MM.1S (cell line): ENCODE results near the gene RALA.

ENCODE experiments used
- DNase-seq: peaks from one replicate; pipeline ENCODE4 v3.0.0-alpha.2; 2015
- H2AFZ ChIP-seq: fragments of 300-600 bp; sonication (generic); 2 replicates; pipeline ENCODE4 v1.6.0; 2016; ENCODE audit warnings: antibody characterized with exemption, low read length
- H3F3A ChIP-seq: fragments of 300-600 bp; sonication (generic); 2 replicates; pipeline ENCODE4 v1.6.1; 2016; ENCODE audit warnings: mild to moderate bottlenecking, antibody characterized with exemption, low read length, moderate library complexity, mixed read lengths; ENCODE audit not compliant: insufficient read depth
- H3K27ac ChIP-seq: fragments of 300-600 bp; sonication (generic); 2 replicates; pipeline ENCODE4 v1.5.1; 2016; ENCODE audit warnings: mild to moderate bottlenecking, low read length
- H3K27me3 ChIP-seq: fragments of 300-600 bp; sonication (generic); replicated peaks from 2 replicates; pipeline ENCODE4 v1.6.0; 2016; ENCODE audit warnings: low read length; ENCODE audit not compliant: insufficient read depth
- H3K36me3 ChIP-seq: fragments of 300-600 bp; sonication (generic); replicated peaks from 2 replicates; pipeline ENCODE4 v1.6.1; 2016; ENCODE audit warnings: mild to moderate bottlenecking, low read length, mixed read lengths; ENCODE audit not compliant: insufficient read depth
- H3K4me1 ChIP-seq: fragments of 300-600 bp; sonication (generic); 2 replicates; pipeline ENCODE4 v1.6.1; 2016; ENCODE audit warnings: low read length, mixed read lengths
- H3K4me2 ChIP-seq: fragments of 300-600 bp; sonication (generic); 2 replicates; pipeline ENCODE4 v1.6.0; 2016; ENCODE audit warnings: low read depth, low read length
- H3K4me3 ChIP-seq: fragments of 300-600 bp; sonication (generic); 2 replicates; pipeline ENCODE4 v1.5.1; 2016; ENCODE audit warnings: low read length, mixed read lengths
- H3K79me2 ChIP-seq: fragments of 300-600 bp; sonication (generic); 2 replicates; pipeline ENCODE4 v1.6.1; 2016; ENCODE audit warnings: mixed run types, low read length, mixed read lengths
- H3K9ac ChIP-seq: fragments of 300-600 bp; sonication (generic); 2 replicates; pipeline ENCODE4 v1.6.1; 2016; ENCODE audit warnings: low read length, mixed read lengths
- H3K9me2 ChIP-seq: fragments of 300-600 bp; sonication (generic); replicated peaks from 2 replicates; pipeline ENCODE4 v1.6.1; 2016; ENCODE audit warnings: mild to moderate bottlenecking, low read length, mixed read lengths; ENCODE audit not compliant: insufficient read depth
- H3K9me3 ChIP-seq: fragments of 300-600 bp; sonication (generic); replicated peaks from 2 replicates; pipeline ENCODE4 v1.6.1; 2016; ENCODE audit warnings: mild to moderate bottlenecking, low read length, mixed read lengths; ENCODE audit not compliant: insufficient read depth
- H4K20me1 ChIP-seq: fragments of 300-600 bp; sonication (generic); 2 replicates; pipeline ENCODE4 v1.6.1; 2016; ENCODE audit warnings: mild to moderate bottlenecking, low read length, moderate library complexity, mixed read lengths; ENCODE audit not compliant: insufficient read depth
- EZH2 ChIP-seq: fragments of 300-600 bp; sonication (generic); optimal IDR thresholded peaks from 2 replicates; pipeline ENCODE3; 2017; ENCODE audit warnings: low read depth, mild to moderate bottlenecking, antibody characterized with exemption, low read length, mixed read lengths
- EZH2phosphoT487 ChIP-seq: fragments of 300-600 bp; sonication (generic); IDR thresholded peaks from 2 replicates; pipeline ENCODE4 v1.6.1; 2018; ENCODE audit warnings: antibody characterized with exemption, low read length
- TF ChIP-seq, protein P1 (sequence below): fragments of 300-600 bp; sonication (generic); IDR thresholded peaks from 2 replicates; pipeline ENCODE4 v1.5.1; 2016; ENCODE audit warnings: antibody characterized with exemption, low read length, mixed read lengths

The RALA gene

DNA sequence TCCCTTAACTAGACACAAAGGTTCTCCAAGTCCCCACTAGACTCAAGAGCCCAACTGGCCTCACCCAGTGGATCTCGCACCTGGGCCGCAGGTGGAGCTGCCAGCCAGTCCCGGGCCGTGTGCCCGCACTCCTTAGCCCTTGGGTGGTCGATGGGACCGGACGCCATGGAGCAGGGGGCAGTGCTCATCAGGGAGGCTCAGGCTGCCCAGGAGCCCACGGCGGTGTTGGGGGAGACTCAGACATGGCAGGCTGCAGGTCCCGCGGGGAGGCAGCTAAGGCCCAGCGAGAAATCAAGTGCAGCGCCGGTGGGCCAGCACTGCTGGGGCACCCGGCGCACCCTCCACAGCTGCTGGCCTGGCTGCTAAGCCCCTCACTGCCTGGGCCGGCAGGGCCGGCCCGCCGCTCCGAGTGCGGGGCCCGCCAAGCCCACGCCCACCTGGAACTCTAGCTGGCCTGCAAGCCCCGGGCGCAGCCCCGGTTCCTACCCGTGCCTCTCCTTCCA is 130.5 kb downstream of the RALA start:
- Histone ChIP-seq H3K79me2 (no peaks in the 10 kb centered on the region), H3K4me2 (no peak overlapping the region), H3K9me2 (no peaks in the 10 kb centered on the region), H3K36me3 (no peaks in the 10 kb centered on the region), H3K4me1 (no peaks in the 10 kb centered on the region), H3K9me3 (no peaks in the 10 kb centered on the region), H2AFZ (no peak overlapping the region), H3K27ac (no peak overlapping the region), H3K27me3 (no peaks in the 10 kb centered on the region), H4K20me1 (no peaks in the 10 kb centered on the region), H3F3A (no peaks in the 10 kb centered on the region), H3K9ac (no peak overlapping the region), H3K4me3 (no peak overlapping the region)
- TF ChIP-seq EZH2phosphoT487 (no peak), EZH2 (no peak)
- TF ChIP-seq, protein P1, sequence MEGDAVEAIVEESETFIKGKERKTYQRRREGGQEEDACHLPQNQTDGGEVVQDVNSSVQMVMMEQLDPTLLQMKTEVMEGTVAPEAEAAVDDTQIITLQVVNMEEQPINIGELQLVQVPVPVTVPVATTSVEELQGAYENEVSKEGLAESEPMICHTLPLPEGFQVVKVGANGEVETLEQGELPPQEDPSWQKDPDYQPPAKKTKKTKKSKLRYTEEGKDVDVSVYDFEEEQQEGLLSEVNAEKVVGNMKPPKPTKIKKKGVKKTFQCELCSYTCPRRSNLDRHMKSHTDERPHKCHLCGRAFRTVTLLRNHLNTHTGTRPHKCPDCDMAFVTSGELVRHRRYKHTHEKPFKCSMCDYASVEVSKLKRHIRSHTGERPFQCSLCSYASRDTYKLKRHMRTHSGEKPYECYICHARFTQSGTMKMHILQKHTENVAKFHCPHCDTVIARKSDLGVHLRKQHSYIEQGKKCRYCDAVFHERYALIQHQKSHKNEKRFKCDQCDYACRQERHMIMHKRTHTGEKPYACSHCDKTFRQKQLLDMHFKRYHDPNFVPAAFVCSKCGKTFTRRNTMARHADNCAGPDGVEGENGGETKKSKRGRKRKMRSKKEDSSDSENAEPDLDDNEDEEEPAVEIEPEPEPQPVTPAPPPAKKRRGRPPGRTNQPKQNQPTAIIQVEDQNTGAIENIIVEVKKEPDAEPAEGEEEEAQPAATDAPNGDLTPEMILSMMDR, result no peak
- no peak for DNase-seq

- Histone ChIP-seq H3K4me3 (no peak overlapping the region), H3K4me2 (no peak overlapping the region), H3K9ac (no peak overlapping the region), H3F3A (no peaks in the 10 kb centered on the region), H3K36me3 (no peaks in the 10 kb centered on the region), H3K4me1 (no peaks in the 10 kb centered on the region), H3K27ac (no peak overlapping the region), H3K79me2 (no peaks in the 10 kb centered on the region), H3K9me3 (no peaks in the 10 kb centered on the region), H2AFZ (no peak overlapping the region), H3K27me3 (no peaks in the 10 kb centered on the region), H3K9me2 (no peaks in the 10 kb centered on the region), H4K20me1 (no peaks in the 10 kb centered on the region)
- no peak for TF ChIP-seq EZH2phosphoT487
- TF ChIP-seq, protein P1, result no peak
- no peak for TF ChIP-seq EZH2
- no peak for DNase-seq
These were observed 131.2 kb downstream of the RALA start for GRCh38 chr7:39754326-39755120.

DNA sequence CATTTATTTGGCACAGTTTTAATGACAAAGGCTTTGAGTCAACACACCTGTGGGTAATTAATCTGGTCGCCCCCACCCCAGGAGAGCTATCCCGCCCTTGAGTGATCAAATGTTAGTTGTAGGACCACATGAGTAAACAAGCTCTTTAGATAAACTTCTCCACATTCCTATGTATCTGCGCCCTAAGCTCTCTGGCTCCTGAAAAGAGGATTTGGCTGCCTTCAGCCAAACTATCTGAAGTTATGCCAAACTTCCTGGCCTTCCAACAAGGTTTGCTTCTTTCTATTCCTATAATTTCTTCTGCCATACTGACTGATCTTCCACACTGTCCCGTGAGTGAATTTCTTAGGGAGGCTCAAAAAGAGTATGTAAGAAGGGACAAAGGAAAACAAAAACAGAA is 134.2 kb downstream of the RALA start:
- Histone ChIP-seq H3K4me2 (no peak overlapping the region), H3K4me1 (no peaks in the 10 kb centered on the region), H3K36me3 (no peaks in the 10 kb centered on the region), H4K20me1 (no peaks in the 10 kb centered on the region), H3K9me2 (no peaks in the 10 kb centered on the region), H2AFZ (no peak overlapping the region), H3K27me3 (no peaks in the 10 kb centered on the region), H3K27ac (no peak overlapping the region), H3K79me2 (no peaks in the 10 kb centered on the region), H3K9me3 (no peaks in the 10 kb centered on the region), H3F3A (no peaks in the 10 kb centered on the region), H3K4me3 (no peak overlapping the region), H3K9ac (no peak overlapping the region)
- TF ChIP-seq, protein P1, result no peak
- TF ChIP-seq EZH2, result no peak
- TF ChIP-seq EZH2phosphoT487, result no peak
- DNase-seq, result no peak
